ENCODE results near the gene GPATCH2L.

Gene GPATCH2L

GRCh38 chr14:76151398-76152332, at the start of gene GPATCH2L:
GPATCH2L (plus strand) TSS chr14:76151922; CDS start chr14:76154364, 2,442 bp downstream.
- peak within 1 kb of the TSS; percentile 76 for H3K27ac ChIP-seq
- TF ChIP-seq, protein P1, sequence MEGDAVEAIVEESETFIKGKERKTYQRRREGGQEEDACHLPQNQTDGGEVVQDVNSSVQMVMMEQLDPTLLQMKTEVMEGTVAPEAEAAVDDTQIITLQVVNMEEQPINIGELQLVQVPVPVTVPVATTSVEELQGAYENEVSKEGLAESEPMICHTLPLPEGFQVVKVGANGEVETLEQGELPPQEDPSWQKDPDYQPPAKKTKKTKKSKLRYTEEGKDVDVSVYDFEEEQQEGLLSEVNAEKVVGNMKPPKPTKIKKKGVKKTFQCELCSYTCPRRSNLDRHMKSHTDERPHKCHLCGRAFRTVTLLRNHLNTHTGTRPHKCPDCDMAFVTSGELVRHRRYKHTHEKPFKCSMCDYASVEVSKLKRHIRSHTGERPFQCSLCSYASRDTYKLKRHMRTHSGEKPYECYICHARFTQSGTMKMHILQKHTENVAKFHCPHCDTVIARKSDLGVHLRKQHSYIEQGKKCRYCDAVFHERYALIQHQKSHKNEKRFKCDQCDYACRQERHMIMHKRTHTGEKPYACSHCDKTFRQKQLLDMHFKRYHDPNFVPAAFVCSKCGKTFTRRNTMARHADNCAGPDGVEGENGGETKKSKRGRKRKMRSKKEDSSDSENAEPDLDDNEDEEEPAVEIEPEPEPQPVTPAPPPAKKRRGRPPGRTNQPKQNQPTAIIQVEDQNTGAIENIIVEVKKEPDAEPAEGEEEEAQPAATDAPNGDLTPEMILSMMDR (conservative IDR thresholded peaks at IDR 0.05): no peak

GRCh38 chr14:76104802-76105355, 46.8 kb upstream of the GPATCH2L start:
- TF ChIP-seq, protein P1 (conservative IDR thresholded peaks at IDR 0.05): no peak
- H3K27ac ChIP-seq: no peak overlapping the region

DNA sequence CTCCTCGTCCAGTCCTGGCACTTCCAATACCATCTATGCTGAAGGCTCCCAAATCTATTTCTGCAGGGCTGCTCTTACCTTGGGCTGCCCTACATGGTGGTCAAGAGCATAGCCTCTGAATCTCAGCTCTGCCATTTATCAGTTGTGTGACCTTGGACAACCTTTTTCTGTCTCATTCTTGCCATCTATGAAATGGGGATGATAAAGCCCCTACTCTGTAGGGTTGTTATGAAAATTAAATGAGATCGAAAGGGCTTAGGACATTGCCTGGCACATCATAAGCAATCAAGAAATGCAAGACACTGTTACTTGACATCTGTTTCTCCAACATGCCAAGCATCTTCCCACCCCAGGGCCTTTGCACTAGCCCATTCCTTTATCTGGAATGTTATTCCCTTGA, 45.5 kb upstream of the GPATCH2L start:
- no peak overlapping the region for H3K27ac ChIP-seq
- TF ChIP-seq, protein P1 (conservative IDR thresholded peaks at IDR 0.05): no peak

GRCh38 chr14:76109087-76109880, 42.4 kb upstream of the GPATCH2L start:
- TF ChIP-seq, protein P1 (conservative IDR thresholded peaks at IDR 0.05): no peak

DNA sequence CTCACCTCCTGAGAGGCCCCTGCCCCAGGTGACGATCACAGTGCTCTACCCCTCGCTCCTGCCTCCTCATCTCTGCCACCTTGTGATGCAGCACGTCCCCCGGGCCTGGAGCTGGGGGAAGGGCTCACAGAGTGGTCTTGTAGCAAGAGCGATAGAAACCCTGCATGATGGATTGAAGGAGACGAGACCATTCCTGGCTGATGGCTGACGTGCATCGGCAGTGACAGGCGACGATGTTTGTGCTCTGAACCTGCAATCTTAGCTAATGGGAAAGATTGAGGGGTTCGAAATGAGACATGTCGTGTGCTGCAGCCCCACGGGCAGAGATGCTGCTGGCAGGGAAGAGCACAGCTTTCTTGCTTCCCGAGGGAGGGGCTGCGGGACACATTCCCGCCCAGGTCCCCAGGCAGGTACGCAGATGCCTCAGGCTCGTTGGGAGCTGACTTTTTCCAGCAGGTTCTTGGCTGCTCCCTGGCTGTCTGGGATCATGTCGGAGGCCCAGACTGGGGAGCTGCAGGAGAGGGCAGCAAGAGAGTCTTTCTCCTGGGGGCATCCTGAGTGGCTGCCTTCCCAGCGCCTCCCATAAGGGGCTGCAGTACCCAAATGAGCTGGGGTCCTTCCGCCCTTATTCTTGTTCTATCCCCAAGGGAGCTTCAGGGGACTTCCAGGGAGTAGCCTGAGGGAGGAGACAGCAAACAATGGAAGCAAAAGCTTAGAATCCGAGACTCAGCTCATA, 38.7 kb upstream of the GPATCH2L start:
- TF ChIP-seq, protein P1 (conservative IDR thresholded peaks at IDR 0.05): no peak
- H3K27ac ChIP-seq: no peak overlapping the region

More at GRCh38 chr14:76109087-76109880, 42.4 kb upstream of the GPATCH2L start:
- H3K27ac ChIP-seq: no peak overlapping the region

GRCh38 chr14:76113691-76114090, 38.0 kb upstream of the GPATCH2L start:
- H3K27ac ChIP-seq: no peak overlapping the region
- TF ChIP-seq, protein P1 (conservative IDR thresholded peaks at IDR 0.05): no peak
